Hepatocyte (in vitro differentiated cells): Measurements from ENCODE around the gene ZNF581.

Experiments
- EZH2 ChIP-seq: fragments of 200-600 bp; sonication (generic); IDR thresholded peaks from 2 replicates; pipeline ENCODE4 v1.6.1; 2016; ENCODE audit warnings: antibody characterized with exemption, mild to moderate bottlenecking, borderline replicate concordance
- EZH2phosphoT487 ChIP-seq: fragments of 200-600 bp; sonication (generic); IDR thresholded peaks from one replicate; pipeline ENCODE4 v1.6.1; 2018; ENCODE audit warnings: antibody characterized with exemption, mild to moderate bottlenecking, low read depth, moderate library complexity; ENCODE audit not compliant: unreplicated experiment, severe bottlenecking
- TF ChIP-seq, protein P1 (sequence below): fragments of 200-600 bp; sonication (generic); IDR thresholded peaks from 2 replicates; pipeline ENCODE4 v1.5.1; 2016; ENCODE audit warnings: antibody characterized with exemption, mild to moderate bottlenecking; ENCODE audit not compliant: poor library complexity

DNA sequence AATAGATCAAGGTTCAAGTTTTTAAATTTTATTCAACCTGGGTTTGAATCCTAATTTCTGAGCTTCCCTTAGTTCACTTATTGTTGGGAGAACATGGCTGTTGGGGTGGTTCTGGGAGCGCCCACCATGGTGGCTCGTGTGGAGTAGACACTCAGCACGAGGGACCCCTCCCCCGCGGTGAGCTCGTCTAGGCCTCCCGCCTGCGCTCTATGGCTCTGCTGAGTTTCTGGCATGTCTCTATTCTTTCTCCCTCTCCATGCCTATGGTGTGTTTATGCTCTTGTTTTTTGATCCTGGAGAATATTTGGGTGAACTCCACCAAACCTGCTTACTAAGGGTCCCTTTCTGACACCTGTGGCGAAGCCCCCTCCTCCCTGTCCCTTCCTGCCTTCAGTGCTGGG is 30.0 kb downstream of the ZNF581 start:
- TF ChIP-seq EZH2 (no peak), EZH2phosphoT487 (no peak)
- TF ChIP-seq, protein P1, sequence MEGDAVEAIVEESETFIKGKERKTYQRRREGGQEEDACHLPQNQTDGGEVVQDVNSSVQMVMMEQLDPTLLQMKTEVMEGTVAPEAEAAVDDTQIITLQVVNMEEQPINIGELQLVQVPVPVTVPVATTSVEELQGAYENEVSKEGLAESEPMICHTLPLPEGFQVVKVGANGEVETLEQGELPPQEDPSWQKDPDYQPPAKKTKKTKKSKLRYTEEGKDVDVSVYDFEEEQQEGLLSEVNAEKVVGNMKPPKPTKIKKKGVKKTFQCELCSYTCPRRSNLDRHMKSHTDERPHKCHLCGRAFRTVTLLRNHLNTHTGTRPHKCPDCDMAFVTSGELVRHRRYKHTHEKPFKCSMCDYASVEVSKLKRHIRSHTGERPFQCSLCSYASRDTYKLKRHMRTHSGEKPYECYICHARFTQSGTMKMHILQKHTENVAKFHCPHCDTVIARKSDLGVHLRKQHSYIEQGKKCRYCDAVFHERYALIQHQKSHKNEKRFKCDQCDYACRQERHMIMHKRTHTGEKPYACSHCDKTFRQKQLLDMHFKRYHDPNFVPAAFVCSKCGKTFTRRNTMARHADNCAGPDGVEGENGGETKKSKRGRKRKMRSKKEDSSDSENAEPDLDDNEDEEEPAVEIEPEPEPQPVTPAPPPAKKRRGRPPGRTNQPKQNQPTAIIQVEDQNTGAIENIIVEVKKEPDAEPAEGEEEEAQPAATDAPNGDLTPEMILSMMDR = no peak
